ENCODE measurements around the gene SRCAP. TPM values are rescaled to one million over a fixed set of nuclear protein-coding genes. Genes with fewer than 3 reads are reported as not detected.

The SRCAP gene
- total RNA-seq, 4 donors from 2014 or later, result 43.8 to 135 (median 71.3) TPM

DNA sequence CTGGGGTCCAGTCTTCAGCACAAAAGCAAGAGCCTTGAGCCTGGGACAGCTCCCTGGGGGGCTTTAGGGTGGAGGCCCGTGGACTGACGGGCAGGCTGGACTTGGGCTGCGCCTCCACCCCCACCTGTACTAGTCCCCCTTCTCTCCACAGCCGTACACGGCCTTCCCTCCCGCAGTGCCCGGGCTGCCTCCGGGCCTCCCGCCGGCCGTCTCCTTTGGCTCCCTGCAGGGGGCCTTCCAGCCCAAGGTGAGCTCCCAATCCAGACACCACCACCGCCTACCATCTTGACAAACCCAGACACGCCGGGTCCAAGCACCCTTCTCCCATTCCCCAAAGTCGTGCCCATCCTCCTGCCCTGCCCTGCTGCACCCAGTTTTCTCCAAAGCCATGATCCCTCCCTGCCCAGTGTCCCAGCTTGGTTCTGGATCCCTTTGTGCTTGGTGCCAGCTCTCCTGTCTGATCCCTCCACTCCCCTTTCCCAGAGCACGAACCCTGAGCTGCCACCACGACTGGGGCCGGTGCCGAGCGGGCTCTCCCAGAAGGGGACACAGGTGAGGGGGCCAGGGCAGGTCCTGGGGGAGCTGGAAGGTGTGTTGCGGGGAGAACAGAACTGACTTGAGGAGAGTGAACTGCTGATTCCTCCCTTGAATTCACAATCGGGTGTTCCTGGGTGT, 33.7 kb upstream of the SRCAP start:
- 86 to 92% methylated on average over 5 to 22 of the region's 22 CpGs for WGBS, 2 donors (ENCODE audit: low coverage in 1 of 2)
- intact Hi-C loops (cut with DNase I; ENCODE audit: low total_unique reads), result no loop called here
- H3K4me1 ChIP-seq, result peaks cover 18 to 35% (median 34%) of the 10 kb centered on the region in 4 donors
- no peak for DNase-seq
- H3K27me3 ChIP-seq, result no peaks in the 10 kb centered on the region
- no peak overlapping the region for H3K4me3 ChIP-seq
- H3K27ac ChIP-seq, result no peak overlapping the region
- in situ Hi-C loops (cut with MboI; ENCODE audit: low pct_ligation_motif_present in 1 of 4, low pct_unique_long_range_greater_than_20kb in 1 of 4, low sequenced_read_pairs in 3 of 4), result no loop called here
- H3K36me3 ChIP-seq, result peaks cover 0 to 77% (median 36%) of the 10 kb centered on the region in 4 donors
- TF ChIP-seq EP300 (IDR thresholded peaks at IDR 0.05; ENCODE audit: low read depth), result no peak
- no peak for TF ChIP-seq POLR2A (IDR thresholded peaks at IDR 0.05)
- TF ChIP-seq, protein P1, sequence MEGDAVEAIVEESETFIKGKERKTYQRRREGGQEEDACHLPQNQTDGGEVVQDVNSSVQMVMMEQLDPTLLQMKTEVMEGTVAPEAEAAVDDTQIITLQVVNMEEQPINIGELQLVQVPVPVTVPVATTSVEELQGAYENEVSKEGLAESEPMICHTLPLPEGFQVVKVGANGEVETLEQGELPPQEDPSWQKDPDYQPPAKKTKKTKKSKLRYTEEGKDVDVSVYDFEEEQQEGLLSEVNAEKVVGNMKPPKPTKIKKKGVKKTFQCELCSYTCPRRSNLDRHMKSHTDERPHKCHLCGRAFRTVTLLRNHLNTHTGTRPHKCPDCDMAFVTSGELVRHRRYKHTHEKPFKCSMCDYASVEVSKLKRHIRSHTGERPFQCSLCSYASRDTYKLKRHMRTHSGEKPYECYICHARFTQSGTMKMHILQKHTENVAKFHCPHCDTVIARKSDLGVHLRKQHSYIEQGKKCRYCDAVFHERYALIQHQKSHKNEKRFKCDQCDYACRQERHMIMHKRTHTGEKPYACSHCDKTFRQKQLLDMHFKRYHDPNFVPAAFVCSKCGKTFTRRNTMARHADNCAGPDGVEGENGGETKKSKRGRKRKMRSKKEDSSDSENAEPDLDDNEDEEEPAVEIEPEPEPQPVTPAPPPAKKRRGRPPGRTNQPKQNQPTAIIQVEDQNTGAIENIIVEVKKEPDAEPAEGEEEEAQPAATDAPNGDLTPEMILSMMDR (IDR thresholded peaks at IDR 0.05), result no peak
- no peak for TF ChIP-seq POLR2AphosphoS5 (IDR thresholded peaks at IDR 0.05)
- H3K9me3 ChIP-seq, result no peaks in the 10 kb centered on the region

DNA sequence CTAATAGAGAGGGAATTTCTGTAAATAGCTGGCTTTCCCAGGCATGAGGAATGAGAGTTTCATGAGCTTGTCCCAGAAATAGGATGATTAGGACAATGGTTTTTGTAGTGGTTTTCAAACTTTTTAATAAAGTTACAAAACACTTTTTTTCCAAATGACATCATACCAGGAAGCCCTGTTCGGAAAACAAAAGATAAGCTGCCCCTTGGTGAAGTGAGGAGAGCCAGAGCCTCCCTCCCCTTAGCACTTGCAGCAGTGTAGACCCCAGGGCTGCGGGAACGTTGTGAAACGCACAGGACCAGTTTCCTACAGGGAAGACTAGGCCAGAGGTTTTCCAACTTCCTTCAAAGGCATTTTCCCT, 33.2 kb upstream of the SRCAP start:
- Histone ChIP-seq H3K27me3 (no peaks in the 10 kb centered on the region), H3K9me3 (no peaks in the 10 kb centered on the region), H3K4me1 (peaks cover 13 to 30% (median 28%) of the 10 kb centered on the region in 4 donors), H3K36me3 (peaks cover 0 to 79% (median 36%) of the 10 kb centered on the region in 4 donors), H3K4me3 (no peak overlapping the region), H3K27ac (no peak overlapping the region)
- no peak for DNase-seq
- 81 to 83% methylated on average over 4 of the region's 4 CpGs for WGBS, 2 donors (ENCODE audit: low coverage in 1 of 2)
- intact Hi-C loops (cut with DNase I; ENCODE audit: low total_unique reads) (no loop called here), in situ Hi-C loops (cut with MboI; ENCODE audit: low pct_ligation_motif_present in 1 of 4, low pct_unique_long_range_greater_than_20kb in 1 of 4, low sequenced_read_pairs in 3 of 4) (no loop called here)
- no peak for TF ChIP-seq POLR2AphosphoS5 (IDR thresholded peaks at IDR 0.05)
- TF ChIP-seq POLR2A (IDR thresholded peaks at IDR 0.05), result no peak
- TF ChIP-seq, protein P1 (IDR thresholded peaks at IDR 0.05), result no peak
- no peak for TF ChIP-seq EP300 (IDR thresholded peaks at IDR 0.05; ENCODE audit: low read depth)

DNA sequence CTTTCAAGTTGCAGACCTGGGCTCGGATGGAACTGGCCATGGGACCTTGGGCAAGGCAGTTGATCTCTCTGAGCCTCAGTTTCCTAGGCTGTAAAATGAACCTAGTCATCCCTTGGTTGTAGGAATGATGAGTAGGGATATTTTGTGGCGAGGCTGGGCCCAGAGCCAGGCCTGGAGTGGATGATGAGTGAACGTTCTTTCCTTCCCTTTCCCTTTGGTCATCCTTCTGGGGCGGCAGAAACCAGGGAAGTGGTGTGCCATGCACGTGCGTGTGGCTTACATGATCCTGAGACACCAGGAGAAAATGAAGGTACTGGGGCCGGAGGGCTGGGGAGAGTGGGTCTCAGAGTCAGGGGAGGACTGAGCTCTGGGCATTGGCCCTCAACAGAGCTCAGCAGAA, 32.3 kb upstream of the SRCAP start:
- Histone ChIP-seq H3K4me3 (no peak overlapping the region), H3K9me3 (no peaks in the 10 kb centered on the region), H3K4me1 (peaks cover 4 to 21% (median 20%) of the 10 kb centered on the region in 4 donors), H3K27me3 (no peaks in the 10 kb centered on the region), H3K27ac (no peak overlapping the region), H3K36me3 (peaks cover 0 to 79% (median 36%) of the 10 kb centered on the region in 4 donors)
- TF ChIP-seq, protein P1 (IDR thresholded peaks at IDR 0.05), result no peak
- no peak for TF ChIP-seq EP300 (IDR thresholded peaks at IDR 0.05; ENCODE audit: low read depth)
- no peak for TF ChIP-seq POLR2A (IDR thresholded peaks at IDR 0.05)
- no peak for TF ChIP-seq POLR2AphosphoS5 (IDR thresholded peaks at IDR 0.05)
- DNase-seq, result no peak
- in situ Hi-C loops (cut with MboI; ENCODE audit: low pct_ligation_motif_present in 1 of 4, low pct_unique_long_range_greater_than_20kb in 1 of 4, low sequenced_read_pairs in 3 of 4), result no loop called here
- 80% methylated on average over 7 of the region's 7 CpGs; no CpG with 5 or more reads in 1 of the 2 donors for WGBS, 2 donors (ENCODE audit: low coverage in 1 of 2)
- intact Hi-C loops (cut with DNase I; ENCODE audit: low total_unique reads), result no loop called here

DNA sequence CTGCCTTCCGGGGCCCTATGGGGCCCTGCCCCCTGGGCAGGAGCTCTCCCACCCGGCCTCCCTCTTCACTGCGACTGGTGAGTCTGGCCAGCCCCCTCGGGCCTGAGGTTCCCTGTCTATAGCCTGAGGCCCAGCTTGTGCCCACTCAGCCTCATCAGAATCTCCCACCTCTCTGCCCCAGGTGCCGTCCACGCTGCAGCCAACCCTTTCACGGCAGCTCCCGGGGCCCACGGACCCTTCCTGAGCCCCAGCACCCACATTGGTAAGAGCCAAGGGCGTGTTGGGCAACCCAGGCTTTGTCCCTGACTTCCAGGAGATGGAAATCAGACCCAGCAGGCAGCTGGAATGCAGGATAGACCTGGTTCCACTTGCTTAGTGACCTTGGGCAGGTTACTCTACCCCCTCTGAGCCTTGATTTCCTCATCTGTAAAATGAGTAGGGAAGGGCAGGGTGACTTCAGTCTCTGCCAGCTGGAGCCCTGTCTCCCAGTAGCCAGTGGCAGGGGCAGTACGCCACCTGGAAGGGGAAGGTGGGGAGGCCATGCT, 31.5 kb upstream of the SRCAP start:
- in situ Hi-C loops (cut with MboI; ENCODE audit: low pct_ligation_motif_present in 1 of 4, low pct_unique_long_range_greater_than_20kb in 1 of 4, low sequenced_read_pairs in 3 of 4), result no loop called here
- H3K36me3 ChIP-seq, result peaks cover 0 to 72% (median 33%) of the 10 kb centered on the region in 4 donors
- no peak for TF ChIP-seq POLR2A (IDR thresholded peaks at IDR 0.05)
- TF ChIP-seq POLR2AphosphoS5 (IDR thresholded peaks at IDR 0.05), result no peak
- no peak for TF ChIP-seq EP300 (IDR thresholded peaks at IDR 0.05; ENCODE audit: low read depth)
- TF ChIP-seq, protein P1 (IDR thresholded peaks at IDR 0.05), result no peak

More for the DNA sequence above, 31.5 kb upstream of the SRCAP start:
- Histone ChIP-seq H3K4me1 (peaks cover 0 to 14% (median 12%) of the 10 kb centered on the region in 4 donors), H3K27me3 (no peaks in the 10 kb centered on the region), H3K27ac (no peak overlapping the region), H3K9me3 (no peaks in the 10 kb centered on the region), H3K4me3 (no peak overlapping the region)
- intact Hi-C loops (cut with DNase I; ENCODE audit: low total_unique reads), result no loop called here
- 90% methylated on average over 11 of the region's 11 CpGs; no CpG with 5 or more reads in 1 of the 2 donors for WGBS, 2 donors (ENCODE audit: low coverage in 1 of 2)
- DNase-seq, result no peak

All from transverse colon (tissue), 4 donors.